Measurements from ENCODE around the gene ERVH48-1.
"Not testable (repeated sequence)": the region's sequence is repeated elsewhere in the genome, so short reads cannot be mapped to it uniquely, and the experiment has no call there.

Gene ERVH48-1

DNA sequence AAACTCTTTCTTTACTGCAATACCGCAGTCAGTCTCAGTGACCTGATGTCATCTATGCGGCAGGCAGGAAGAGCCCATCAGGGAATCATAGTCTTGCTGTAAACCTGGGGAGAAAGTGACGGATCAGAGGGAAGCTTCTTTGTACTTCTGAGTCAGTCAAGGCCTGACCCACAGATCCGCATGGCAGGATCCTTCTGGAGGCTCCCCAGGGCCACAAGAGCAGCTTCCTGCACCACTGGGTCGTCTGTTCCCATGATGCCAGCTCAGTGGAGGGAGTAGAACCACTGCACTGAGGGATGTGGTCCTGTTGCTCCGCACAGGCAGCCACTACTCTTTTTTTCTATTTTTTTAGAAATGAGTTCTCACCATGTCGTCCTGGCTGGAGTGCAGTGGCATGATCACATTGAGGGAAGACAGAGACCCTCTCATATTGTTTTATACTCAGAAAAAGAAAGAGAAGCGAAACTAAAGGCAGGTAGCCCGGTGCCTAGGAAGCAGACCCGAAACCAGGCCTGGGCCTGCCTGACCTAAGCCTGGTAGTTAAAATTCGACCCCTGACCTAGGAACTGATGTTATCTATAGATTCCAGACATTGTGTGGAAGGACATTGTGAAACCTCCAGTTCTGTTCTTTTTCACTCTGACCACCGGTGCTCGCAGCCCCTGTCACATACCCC, 6.3 kb upstream of the ERVH48-1 start:
- Histone ChIP-seq H3K36me3 (replicated peaks; ENCODE audit: insufficient read depth, low read length) (no peaks in the 10 kb centered on the region), H3F3A (ENCODE audit: insufficient read depth, low read length) (no peaks in the 10 kb centered on the region), H3K9ac (ENCODE audit: low read length) (no peak overlapping the region), H2AFZ (ENCODE audit: low read length) (no peak overlapping the region), H3K4me1 (ENCODE audit: low read length) (no peaks in the 10 kb centered on the region), H3K27me3 (replicated peaks; ENCODE audit: insufficient read depth, low read length) (no peaks in the 10 kb centered on the region), H3K4me2 (ENCODE audit: low read depth, low read length) (no peak overlapping the region), H3K27ac (ENCODE audit: low read length) (no peak overlapping the region), H4K20me1 (ENCODE audit: insufficient read depth, low read length) (no peaks in the 10 kb centered on the region), H3K9me3 (replicated peaks; ENCODE audit: insufficient read depth, low read length) (no peaks in the 10 kb centered on the region), H3K9me2 (replicated peaks; ENCODE audit: insufficient read depth, low read length) (no peaks in the 10 kb centered on the region), H3K79me2 (ENCODE audit: low read length) (no peaks in the 10 kb centered on the region), H3K4me3 (ENCODE audit: low read length) (no peak overlapping the region)
- DNase-seq, result no peak
- TF ChIP-seq EZH2phosphoT487 (IDR thresholded peaks at IDR 0.05; ENCODE audit: low read length), result no peak
- TF ChIP-seq, protein P1, sequence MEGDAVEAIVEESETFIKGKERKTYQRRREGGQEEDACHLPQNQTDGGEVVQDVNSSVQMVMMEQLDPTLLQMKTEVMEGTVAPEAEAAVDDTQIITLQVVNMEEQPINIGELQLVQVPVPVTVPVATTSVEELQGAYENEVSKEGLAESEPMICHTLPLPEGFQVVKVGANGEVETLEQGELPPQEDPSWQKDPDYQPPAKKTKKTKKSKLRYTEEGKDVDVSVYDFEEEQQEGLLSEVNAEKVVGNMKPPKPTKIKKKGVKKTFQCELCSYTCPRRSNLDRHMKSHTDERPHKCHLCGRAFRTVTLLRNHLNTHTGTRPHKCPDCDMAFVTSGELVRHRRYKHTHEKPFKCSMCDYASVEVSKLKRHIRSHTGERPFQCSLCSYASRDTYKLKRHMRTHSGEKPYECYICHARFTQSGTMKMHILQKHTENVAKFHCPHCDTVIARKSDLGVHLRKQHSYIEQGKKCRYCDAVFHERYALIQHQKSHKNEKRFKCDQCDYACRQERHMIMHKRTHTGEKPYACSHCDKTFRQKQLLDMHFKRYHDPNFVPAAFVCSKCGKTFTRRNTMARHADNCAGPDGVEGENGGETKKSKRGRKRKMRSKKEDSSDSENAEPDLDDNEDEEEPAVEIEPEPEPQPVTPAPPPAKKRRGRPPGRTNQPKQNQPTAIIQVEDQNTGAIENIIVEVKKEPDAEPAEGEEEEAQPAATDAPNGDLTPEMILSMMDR (IDR thresholded peaks at IDR 0.05; ENCODE audit: low read length), result no peak
- TF ChIP-seq EZH2 (optimal IDR thresholded peaks at IDR 0.05; ENCODE audit: low read depth, low read length), result no peak

DNA sequence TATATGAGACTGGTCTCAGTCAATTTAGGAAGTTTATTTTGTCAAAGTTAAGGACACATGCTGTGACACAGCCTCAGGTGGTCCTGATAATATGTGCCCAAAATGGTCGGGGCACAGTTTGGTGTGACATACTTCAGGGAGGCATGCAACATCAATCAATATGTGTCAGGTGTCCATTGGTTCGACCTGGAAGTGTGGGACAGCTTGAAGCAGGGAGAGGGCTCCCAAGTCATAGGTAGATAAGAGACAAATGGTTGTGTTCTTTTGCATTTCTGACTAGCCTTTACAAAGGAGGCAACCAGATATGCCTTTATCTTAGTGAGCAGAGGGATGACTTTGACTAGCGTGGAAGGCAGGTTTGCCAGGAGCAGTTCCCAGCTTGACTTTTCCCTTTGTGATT, 4.5 kb upstream of the ERVH48-1 start:
- DNase-seq, result no peak
- Histone ChIP-seq H3K4me1 (ENCODE audit: low read length) (no peaks in the 10 kb centered on the region), H4K20me1 (ENCODE audit: insufficient read depth, low read length) (no peaks in the 10 kb centered on the region), H3K4me3 (ENCODE audit: low read length) (no peak overlapping the region), H3K9me2 (replicated peaks; ENCODE audit: insufficient read depth, low read length) (no peaks in the 10 kb centered on the region), H3K36me3 (replicated peaks; ENCODE audit: insufficient read depth, low read length) (no peaks in the 10 kb centered on the region), H3K9me3 (replicated peaks; ENCODE audit: insufficient read depth, low read length) (no peaks in the 10 kb centered on the region), H3K79me2 (ENCODE audit: low read length) (no peaks in the 10 kb centered on the region), H3K27ac (ENCODE audit: low read length) (no peak overlapping the region), H3K9ac (ENCODE audit: low read length) (no peak overlapping the region), H2AFZ (ENCODE audit: low read length) (no peak overlapping the region), H3K27me3 (replicated peaks; ENCODE audit: insufficient read depth, low read length) (no peaks in the 10 kb centered on the region), H3F3A (ENCODE audit: insufficient read depth, low read length) (no peaks in the 10 kb centered on the region), H3K4me2 (ENCODE audit: low read depth, low read length) (no peak overlapping the region)
- no peak for TF ChIP-seq EZH2phosphoT487 (IDR thresholded peaks at IDR 0.05; ENCODE audit: low read length)
- TF ChIP-seq, protein P1 (IDR thresholded peaks at IDR 0.05; ENCODE audit: low read length), result no peak
- no peak for TF ChIP-seq EZH2 (optimal IDR thresholded peaks at IDR 0.05; ENCODE audit: low read depth, low read length)

DNA sequence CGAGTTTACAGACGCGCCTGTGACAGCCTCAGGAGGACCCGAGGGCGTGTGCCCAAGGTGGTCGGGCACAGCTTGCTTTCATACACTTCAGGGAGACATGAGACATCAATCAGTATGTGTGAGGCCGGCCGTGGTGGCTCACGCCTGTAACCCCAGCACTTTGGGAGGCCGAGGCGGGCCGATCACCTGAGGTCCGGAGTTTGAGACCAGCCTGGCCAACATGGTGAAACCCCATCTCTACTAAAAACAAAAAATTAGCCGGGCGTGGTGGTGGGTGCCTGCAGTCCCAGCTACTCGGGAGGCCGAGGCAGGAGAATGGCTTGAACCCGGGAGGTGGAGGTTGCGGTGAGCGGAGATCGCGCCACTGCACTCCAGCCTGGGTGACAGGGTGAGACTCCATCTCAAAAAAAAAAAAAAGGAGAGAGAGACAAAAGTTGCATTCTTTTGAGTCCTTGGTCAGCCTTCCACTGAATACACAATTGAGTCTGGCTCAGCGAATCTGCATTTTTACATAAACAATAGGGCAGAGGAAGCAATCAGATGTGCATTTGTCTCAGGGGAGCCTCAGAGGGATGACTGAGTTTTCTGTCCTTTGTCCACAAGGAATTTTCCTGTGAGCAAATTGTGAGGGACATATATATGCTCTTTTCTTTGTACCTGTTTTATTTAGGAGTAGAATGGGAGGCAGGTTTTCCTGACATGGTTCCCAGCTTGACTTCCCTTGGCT, 2.2 kb upstream of the ERVH48-1 start:
- not testable (repeated sequence) for H3K27me3 ChIP-seq (replicated peaks; ENCODE audit: insufficient read depth, low read length); H3K27ac ChIP-seq (ENCODE audit: low read length); H3K4me3 ChIP-seq (ENCODE audit: low read length); H4K20me1 ChIP-seq (ENCODE audit: insufficient read depth, low read length); H3K9ac ChIP-seq (ENCODE audit: low read length); H3K36me3 ChIP-seq (replicated peaks; ENCODE audit: insufficient read depth, low read length); H3K4me1 ChIP-seq (ENCODE audit: low read length); DNase-seq; H3F3A ChIP-seq (ENCODE audit: insufficient read depth, low read length); H3K9me3 ChIP-seq (replicated peaks; ENCODE audit: insufficient read depth, low read length); H3K4me2 ChIP-seq (ENCODE audit: low read depth, low read length); H3K79me2 ChIP-seq (ENCODE audit: low read length); H2AFZ ChIP-seq (ENCODE audit: low read length); H3K9me2 ChIP-seq (replicated peaks; ENCODE audit: insufficient read depth, low read length)

DNA sequence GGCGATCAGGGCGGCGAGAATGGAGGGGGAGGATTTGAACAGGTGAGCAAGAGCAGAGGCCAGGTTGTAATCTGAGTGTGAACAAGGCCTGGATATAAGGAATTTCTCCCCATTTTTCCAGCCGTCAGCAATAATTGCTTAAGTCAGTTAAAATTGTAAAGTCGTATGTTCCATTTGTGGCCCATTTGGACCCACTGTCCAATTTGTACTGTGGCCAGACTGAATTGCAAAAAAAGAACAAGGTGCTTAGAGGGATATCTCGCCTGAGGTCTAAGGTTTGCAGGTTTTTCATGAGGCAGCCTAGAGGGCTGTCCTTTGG, 1.0 kb downstream of the ERVH48-1 start:
- Histone ChIP-seq H3K4me2 (ENCODE audit: low read depth, low read length) (peak overlapping the region; percentile 27; the same call in 1 of the 2 replicates), H3F3A (ENCODE audit: insufficient read depth, low read length) (no peaks in the 10 kb centered on the region), H3K9me3 (replicated peaks; ENCODE audit: insufficient read depth, low read length) (no peaks in the 10 kb centered on the region), H3K79me2 (ENCODE audit: low read length) (no peaks in the 10 kb centered on the region), H3K4me3 (ENCODE audit: low read length) (no peak overlapping the region), H3K36me3 (replicated peaks; ENCODE audit: insufficient read depth, low read length) (no peaks in the 10 kb centered on the region), H3K9me2 (replicated peaks; ENCODE audit: insufficient read depth, low read length) (no peaks in the 10 kb centered on the region), H4K20me1 (ENCODE audit: insufficient read depth, low read length) (no peaks in the 10 kb centered on the region), H3K9ac (ENCODE audit: low read length) (no peak overlapping the region), H2AFZ (ENCODE audit: low read length) (peak overlapping the region; percentile 69), H3K27ac (ENCODE audit: low read length) (no peak overlapping the region), H3K27me3 (replicated peaks; ENCODE audit: insufficient read depth, low read length) (no peaks in the 10 kb centered on the region), H3K4me1 (ENCODE audit: low read length) (peaks cover 9% of the 10 kb centered on the region; the same call in 1 of the 2 replicates)
- DNase-seq, result no peak
- TF ChIP-seq, protein P1 (IDR thresholded peaks at IDR 0.05; ENCODE audit: low read length), result no peak
- TF ChIP-seq EZH2phosphoT487 (IDR thresholded peaks at IDR 0.05; ENCODE audit: low read length) (no peak), EZH2 (optimal IDR thresholded peaks at IDR 0.05; ENCODE audit: low read depth, low read length) (no peak)

Measured in MM.1S (cell line).